Vagina (tissue), 2 donors: ENCODE results near the gene MCTP2.

ENCODE experiments used
- POLR2A ChIP-seq, 2 donors: fragments of 450-650 bp; IDR thresholded peaks; one replicate each; pipeline ENCODE4 v1.6.1; 2017; ENCODE audit warnings: antibody characterized with exemption in 2 of 2, mild to moderate bottlenecking in 2 of 2, moderate library complexity in 2 of 2
- POLR2AphosphoS5 ChIP-seq, 2 donors: sonication (generic); formaldehyde crosslinking; IDR thresholded peaks; one replicate each; pipeline ENCODE4 v1.9.0; 2017; ENCODE audit warnings: antibody characterized with exemption in 2 of 2, mild to moderate bottlenecking in 2 of 2, low read depth in 1 of 2; ENCODE audit not compliant: insufficient read depth in 1 of 2
- TF ChIP-seq, protein P1 (sequence below), 3 experiments: fragments of 450-650 bp in 2 of 3; fragments of 200-600 bp in 1 of 3; sonication (generic) in 1 of 3; IDR thresholded peaks; one replicate each; pipeline ENCODE4 v1.5.1; 2017 to 2019; ENCODE audit warnings: antibody characterized with exemption in 3 of 3, mild to moderate bottlenecking in 2 of 3, moderate library complexity in 2 of 3

DNA sequence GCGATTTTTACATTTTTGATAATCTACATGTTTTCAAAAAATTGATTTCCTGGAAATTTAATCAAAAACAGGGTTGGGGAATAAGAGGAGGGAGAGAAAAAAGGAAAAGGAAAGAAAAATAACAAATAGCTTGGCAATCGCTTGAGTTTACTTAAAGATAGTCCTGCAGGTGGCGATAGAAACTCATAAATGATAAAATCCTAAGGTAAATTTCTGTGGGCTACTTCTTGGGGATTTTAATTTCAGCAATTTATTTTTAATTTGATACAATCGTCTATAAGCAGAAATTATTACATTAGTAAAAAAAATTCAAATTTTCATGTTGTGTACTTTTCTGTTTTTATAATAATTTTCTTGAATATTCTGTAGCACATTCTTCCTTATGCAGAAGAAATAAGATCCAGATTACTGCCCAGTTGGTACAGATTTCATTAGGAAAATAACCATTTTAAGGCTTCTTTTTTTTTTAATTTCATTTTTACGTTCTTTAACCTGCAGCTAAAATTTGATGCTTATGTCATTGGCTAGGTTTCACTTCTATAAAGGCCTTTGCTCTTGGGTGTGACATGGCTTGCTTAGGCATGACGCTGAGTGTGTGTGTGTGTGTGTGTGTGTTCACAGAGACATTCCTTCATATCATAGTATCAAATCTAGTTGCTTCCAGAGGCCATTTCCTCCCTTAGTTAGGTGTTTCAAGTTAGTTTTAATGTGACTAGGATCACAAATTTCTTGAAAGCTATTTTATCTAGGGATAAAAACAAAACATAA, 181.8 kb downstream of the MCTP2 start:
- TF ChIP-seq, protein P1, sequence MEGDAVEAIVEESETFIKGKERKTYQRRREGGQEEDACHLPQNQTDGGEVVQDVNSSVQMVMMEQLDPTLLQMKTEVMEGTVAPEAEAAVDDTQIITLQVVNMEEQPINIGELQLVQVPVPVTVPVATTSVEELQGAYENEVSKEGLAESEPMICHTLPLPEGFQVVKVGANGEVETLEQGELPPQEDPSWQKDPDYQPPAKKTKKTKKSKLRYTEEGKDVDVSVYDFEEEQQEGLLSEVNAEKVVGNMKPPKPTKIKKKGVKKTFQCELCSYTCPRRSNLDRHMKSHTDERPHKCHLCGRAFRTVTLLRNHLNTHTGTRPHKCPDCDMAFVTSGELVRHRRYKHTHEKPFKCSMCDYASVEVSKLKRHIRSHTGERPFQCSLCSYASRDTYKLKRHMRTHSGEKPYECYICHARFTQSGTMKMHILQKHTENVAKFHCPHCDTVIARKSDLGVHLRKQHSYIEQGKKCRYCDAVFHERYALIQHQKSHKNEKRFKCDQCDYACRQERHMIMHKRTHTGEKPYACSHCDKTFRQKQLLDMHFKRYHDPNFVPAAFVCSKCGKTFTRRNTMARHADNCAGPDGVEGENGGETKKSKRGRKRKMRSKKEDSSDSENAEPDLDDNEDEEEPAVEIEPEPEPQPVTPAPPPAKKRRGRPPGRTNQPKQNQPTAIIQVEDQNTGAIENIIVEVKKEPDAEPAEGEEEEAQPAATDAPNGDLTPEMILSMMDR (IDR thresholded peaks at IDR 0.05), result no peak
- TF ChIP-seq POLR2AphosphoS5 (IDR thresholded peaks at IDR 0.05; ENCODE audit: insufficient read depth in 1 of 2, low read depth in 1 of 2), result no peak
- no peak for TF ChIP-seq POLR2A (IDR thresholded peaks at IDR 0.05)
